ENCODE measurements around the gene TMED10. TPM values are rescaled to one million over a fixed set of nuclear protein-coding genes. Genes with fewer than 3 reads are reported as not detected.

The TMED10 gene
- total and polyA plus RNA-seq, 2 donors (not counting 3 experiments of a cell fraction or from before 2014, with no cell fraction given) = 338 to 342 TPM

DNA sequence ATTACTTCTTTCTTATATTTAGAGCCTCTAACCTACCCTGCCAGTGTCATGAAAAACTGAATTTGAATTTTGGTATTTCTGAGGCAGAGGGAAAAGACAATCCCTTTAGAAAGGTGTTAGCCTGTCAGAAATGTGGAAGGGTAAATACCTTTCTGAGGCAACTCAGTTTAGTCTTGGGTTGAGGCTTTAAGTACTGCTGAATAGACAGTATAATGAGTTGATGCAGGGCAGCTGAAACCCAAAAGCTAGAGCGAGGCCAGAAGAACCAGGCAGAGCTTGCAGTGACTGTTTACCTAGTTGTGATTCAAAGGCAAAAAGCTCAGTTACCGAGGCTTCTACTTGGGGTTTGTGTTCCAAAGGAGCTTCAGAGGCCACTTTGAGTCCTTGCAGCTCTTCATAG is 88.3 kb downstream of the TMED10 start:
- dilution Hi-C loops (cut with MboI; ENCODE audit: extremely low pct_ligation_motif_present, low sequenced_read_pairs) = no loop called here
- BruUV-seq (replicated peaks) = no TSS peak

More for the DNA sequence above, 88.3 kb downstream of the TMED10 start:
- ChIA-PET POLR2A (interaction anchor here (1.0 to 1.7 kb wide), 2 partner anchors 146 to 150 kb away, joined by 3 to 6 read pairs; no protein-coding TSS in a partner anchor), CTCF (interaction anchor here (0.6 to 6.2 kb wide), 46 partner anchors 9 to 226 kb away, joined by 3 to 109 read pairs (median 5); partner anchors contain the start of genes ACYP1, PGF, PROX2 and RPS6KL1)
- Histone ChIP-seq H3K27ac (ENCODE audit: insufficient read depth, low read depth, low read length) (no peak overlapping the region), H3K36me3 (ENCODE audit: control insufficient read depth in 2 of 2, extremely low read depth in 1 of 2, insufficient read depth in 2 of 2, low read length in 2 of 2) (peaks cover 10 to 20% of the 10 kb centered on the region in 2 experiments), H3K4me1 (ENCODE audit: control insufficient read depth, extremely low read depth, insufficient read depth, low read length) (peaks cover 4% of the 10 kb centered on the region), H3K27me3 (ENCODE audit: control insufficient read depth in 2 of 2, insufficient read depth in 2 of 2, low read length in 2 of 2) (no peaks in the 10 kb centered on the region), H4K20me1 (replicated peaks; ENCODE audit: control insufficient read depth, extremely low read depth, insufficient read depth, low read length) (no peaks in the 10 kb centered on the region), H3K9me1 (replicated peaks; ENCODE audit: control insufficient read depth, extremely low read depth, insufficient read depth, low read length) (no peaks in the 10 kb centered on the region), H3K4me2 (ENCODE audit: insufficient read depth, low read length) (no peak overlapping the region), H3K4me3 (replicated peaks in 1 of 3; ENCODE audit: insufficient read depth in 1 of 3, low read depth in 1 of 3, low read length in 3 of 3) (no peak overlapping the region), H3K9me3 (replicated peaks; ENCODE audit: control insufficient read depth, insufficient read depth, low read length) (no peaks in the 10 kb centered on the region), H3K79me2 (ENCODE audit: control insufficient read depth, insufficient read depth, low read length) (no peaks in the 10 kb centered on the region), H3K9ac (replicated peaks; ENCODE audit: extremely low read depth, insufficient read depth, low read length) (no peak overlapping the region), H2AFZ (ENCODE audit: low read depth, low read length) (no peak overlapping the region)
- TF ChIP-seq, protein P1, sequence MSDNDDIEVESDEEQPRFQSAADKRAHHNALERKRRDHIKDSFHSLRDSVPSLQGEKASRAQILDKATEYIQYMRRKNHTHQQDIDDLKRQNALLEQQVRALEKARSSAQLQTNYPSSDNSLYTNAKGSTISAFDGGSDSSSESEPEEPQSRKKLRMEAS (IDR thresholded peaks at IDR 0.05; ENCODE audit: insufficient read depth, insufficient read length) = no peak
- TF ChIP-seq MYC (IDR thresholded peaks at IDR 0.05; ENCODE audit: low read depth, low read length) (no peak), JUN (IDR thresholded peaks at IDR 0.05; ENCODE audit: borderline replicate concordance, insufficient read depth, insufficient read length, low read depth) (no peak), POLR2A (IDR thresholded peaks at IDR 0.05; ENCODE audit: low read depth, low read length) (no peak), EZH2 (IDR thresholded peaks at IDR 0.05; ENCODE audit: borderline replicate concordance, low read depth, low read length, severe bottlenecking) (no peak), GATA2 (IDR thresholded peaks at IDR 0.05; ENCODE audit: insufficient read depth, insufficient read length, low read depth, low read length) (no peak), POLR2AphosphoS5 (IDR thresholded peaks at IDR 0.05; ENCODE audit: insufficient read depth, low read depth, low read length) (no peak), FOS (IDR thresholded peaks at IDR 0.05; ENCODE audit: borderline replicate concordance, insufficient read depth, low read length) (no peak)
- TF ChIP-seq, protein P2, sequence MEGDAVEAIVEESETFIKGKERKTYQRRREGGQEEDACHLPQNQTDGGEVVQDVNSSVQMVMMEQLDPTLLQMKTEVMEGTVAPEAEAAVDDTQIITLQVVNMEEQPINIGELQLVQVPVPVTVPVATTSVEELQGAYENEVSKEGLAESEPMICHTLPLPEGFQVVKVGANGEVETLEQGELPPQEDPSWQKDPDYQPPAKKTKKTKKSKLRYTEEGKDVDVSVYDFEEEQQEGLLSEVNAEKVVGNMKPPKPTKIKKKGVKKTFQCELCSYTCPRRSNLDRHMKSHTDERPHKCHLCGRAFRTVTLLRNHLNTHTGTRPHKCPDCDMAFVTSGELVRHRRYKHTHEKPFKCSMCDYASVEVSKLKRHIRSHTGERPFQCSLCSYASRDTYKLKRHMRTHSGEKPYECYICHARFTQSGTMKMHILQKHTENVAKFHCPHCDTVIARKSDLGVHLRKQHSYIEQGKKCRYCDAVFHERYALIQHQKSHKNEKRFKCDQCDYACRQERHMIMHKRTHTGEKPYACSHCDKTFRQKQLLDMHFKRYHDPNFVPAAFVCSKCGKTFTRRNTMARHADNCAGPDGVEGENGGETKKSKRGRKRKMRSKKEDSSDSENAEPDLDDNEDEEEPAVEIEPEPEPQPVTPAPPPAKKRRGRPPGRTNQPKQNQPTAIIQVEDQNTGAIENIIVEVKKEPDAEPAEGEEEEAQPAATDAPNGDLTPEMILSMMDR (IDR thresholded peaks at IDR 0.05; ENCODE audit: extremely low read depth in 1 of 2, insufficient read depth in 1 of 2, low read depth in 1 of 2, low read length in 2 of 2) = no peak
- DNase-seq (ENCODE audit: low read depth, low spot score) = no peak
- intact Hi-C loops (cut with micrococcal nuclease) = loop anchor here (1.0 kb wide), 3 partner anchors 142 to 227 kb away; no protein-coding TSS in a partner anchor
- FAIRE-seq = no peak
